ENCODE results near the gene UBE2S.

The UBE2S gene

DNA sequence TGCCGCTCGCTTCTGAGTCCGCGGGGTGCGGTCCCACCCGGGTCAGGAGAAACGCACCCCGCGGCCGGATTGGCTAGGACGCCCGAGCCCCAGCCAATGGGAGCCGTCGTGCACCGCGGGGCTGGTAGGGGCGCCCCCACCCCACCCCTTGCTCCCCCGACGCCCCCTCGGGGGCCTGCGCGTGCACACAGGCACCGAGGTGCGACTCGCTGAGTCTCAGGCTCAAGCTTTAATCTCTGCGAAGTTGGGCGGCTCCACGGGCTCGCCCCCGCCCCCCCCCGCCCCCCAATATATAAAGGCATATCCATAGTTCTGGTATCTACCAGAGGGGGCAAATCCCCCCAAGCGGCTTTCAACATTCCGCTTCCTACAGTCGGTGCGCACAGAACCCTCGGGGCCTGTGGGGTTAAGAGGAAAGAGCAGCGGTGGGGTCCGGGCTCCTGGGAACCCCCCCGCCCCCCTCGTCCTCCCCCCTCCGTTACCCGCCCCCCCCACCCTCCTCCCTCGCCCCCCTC is 52.8 kb downstream of the UBE2S start, which contains the start of gene COX6B2:
Gene COX6B2, minus strand, starts transcription at position 22 of the 515 bp plus-strand sequence. CDS start 198 bp downstream, outside the sequence.
- Histone ChIP-seq H3K4me1 (peaks cover 20 to 43% (median 31%) of the 10 kb centered on the region in 10 experiments), H3K36me3 (no peaks in the 10 kb centered on the region), H3K27me3 (peaks cover 60 to 76% (median 65%) of the 10 kb centered on the region in 11 experiments), H3K4me3 (peak within 1 kb of the TSS; percentile 47 to 70 (median 54)), H4K20me1 (peaks cover 0 to 13% (median 0%) of the 10 kb centered on the region in 11 experiments; a peak in 4 of 22 replicates), H3K4me2 (peak within 1 kb of the TSS; percentile 86 to 99 (median 94)), H3K9ac (peak within 1 kb of the TSS in 10 of 11 experiments; percentile 7 to 58 (median 38); a peak in 12 of 22 replicates), H3K9me3 (replicated peaks in 1 of 11) (no peaks in the 10 kb centered on the region; a peak in 1 of 22 replicates), H3K27ac (no peak within 1 kb of the TSS)
- no peak for TF ChIP-seq Cebpa-rat (IDR thresholded peaks at IDR 0.05)

DNA sequence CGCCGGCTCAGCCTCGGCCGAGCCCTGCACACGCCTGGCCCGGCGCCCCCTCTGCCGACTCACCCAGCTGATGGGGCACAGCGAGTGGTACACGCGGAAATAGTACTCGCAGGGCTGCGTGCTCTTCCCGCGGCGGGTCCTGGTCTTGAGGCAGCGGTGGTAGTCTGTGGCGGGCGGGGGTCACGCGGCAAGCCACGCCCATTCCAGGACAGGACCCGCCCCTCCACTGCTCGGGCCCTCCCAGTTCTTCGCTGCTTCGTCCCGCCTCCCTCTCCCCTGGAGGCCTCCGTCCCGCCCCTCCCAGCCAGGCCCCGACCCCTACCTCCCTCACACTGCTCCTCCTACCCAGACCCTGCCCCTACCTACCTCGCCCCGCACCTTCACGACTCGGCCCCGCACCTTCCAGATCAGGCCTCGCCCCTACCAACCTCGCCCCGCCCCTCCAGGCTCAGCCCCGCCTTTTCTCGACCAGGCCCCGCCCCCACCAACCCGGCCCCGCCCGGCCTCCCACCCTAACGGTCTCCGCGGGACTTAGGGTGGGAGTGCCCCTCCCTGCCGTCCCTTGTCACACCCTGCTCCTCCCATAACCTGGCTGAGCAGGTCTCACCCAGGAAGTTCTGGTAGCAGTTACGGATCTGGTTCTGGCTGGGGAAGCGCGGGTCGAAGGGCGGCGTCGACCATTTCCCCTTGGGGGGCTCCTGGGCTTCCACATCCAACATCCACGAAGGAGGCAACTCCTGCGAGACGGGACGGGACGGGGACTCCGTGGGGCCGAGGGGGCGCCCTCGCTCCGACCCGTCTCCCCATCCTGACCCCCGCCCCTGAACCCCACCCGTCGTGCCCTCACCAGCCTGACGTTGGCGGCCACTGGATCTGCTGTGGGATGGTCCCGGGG is 53.5 kb downstream of the UBE2S start:
- no peak for TF ChIP-seq Cebpa-rat (IDR thresholded peaks at IDR 0.05)
- Histone ChIP-seq H3K36me3 (no peaks in the 10 kb centered on the region; a peak in 1 of 22 replicates), H3K4me2 (peak overlapping the region; percentile 86 to 99 (median 94)), H3K9me3 (replicated peaks in 1 of 11) (no peaks in the 10 kb centered on the region; a peak in 1 of 22 replicates), H3K4me3 (peak overlapping the region; percentile 47 to 70 (median 54)), H3K27ac (no peak overlapping the region), H4K20me1 (peaks cover 0 to 13% (median 0%) of the 10 kb centered on the region in 11 experiments; a peak in 4 of 22 replicates), H3K4me1 (peaks cover 20 to 48% (median 36%) of the 10 kb centered on the region in 10 experiments), H3K27me3 (peaks cover 60 to 76% (median 65%) of the 10 kb centered on the region in 11 experiments), H3K9ac (peak overlapping the region in 10 of 11 experiments; percentile 7 to 58 (median 38); a peak in 12 of 22 replicates)

DNA sequence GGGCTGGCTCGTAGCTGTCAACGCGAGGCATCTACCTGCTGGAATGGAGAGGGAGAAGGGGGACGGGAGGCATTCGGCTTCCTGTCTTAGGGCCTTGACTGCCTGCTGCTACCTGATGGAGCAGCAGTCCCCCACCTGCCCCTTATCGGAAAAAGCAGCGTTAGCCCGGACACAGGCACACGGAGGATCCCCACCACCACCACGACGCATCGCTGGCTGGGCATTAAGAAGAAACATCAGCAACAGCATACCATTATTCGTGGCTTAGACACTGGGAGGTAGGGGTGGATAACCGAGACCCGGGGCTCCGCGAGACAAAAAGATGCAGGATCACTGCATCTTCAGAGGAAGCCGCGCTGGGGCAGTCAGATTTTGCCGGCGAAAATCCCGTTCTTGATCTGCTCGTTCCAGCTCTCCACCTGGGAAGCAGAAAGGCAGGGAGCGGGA is 54.2 kb downstream of the UBE2S start:
- H3K36me3 ChIP-seq, result peaks cover 0 to 5% (median 0%) of the 10 kb centered on the region in 11 experiments; a peak in 2 of 22 replicates
- H3K9ac ChIP-seq, result peak overlapping the region in 10 of 11 experiments; percentile 7 to 58 (median 34); a peak in 10 of 22 replicates
- TF ChIP-seq Cebpa-rat (IDR thresholded peaks at IDR 0.05), result no peak
- H3K27me3 ChIP-seq, result peaks cover 60 to 74% (median 65%) of the 10 kb centered on the region in 11 experiments
- peaks cover 23 to 55% (median 43%) of the 10 kb centered on the region in 10 experiments for H3K4me1 ChIP-seq
- H3K4me3 ChIP-seq, result peak overlapping the region; percentile 47 to 70 (median 54)
- H3K27ac ChIP-seq, result no peak overlapping the region
- no peaks in the 10 kb centered on the region; a peak in 1 of 22 replicates for H3K9me3 ChIP-seq (replicated peaks in 1 of 11)
- H4K20me1 ChIP-seq, result peaks cover 0 to 18% (median 0%) of the 10 kb centered on the region in 11 experiments; a peak in 5 of 22 replicates
- peak overlapping the region; percentile 86 to 99 (median 94) for H3K4me2 ChIP-seq

DNA sequence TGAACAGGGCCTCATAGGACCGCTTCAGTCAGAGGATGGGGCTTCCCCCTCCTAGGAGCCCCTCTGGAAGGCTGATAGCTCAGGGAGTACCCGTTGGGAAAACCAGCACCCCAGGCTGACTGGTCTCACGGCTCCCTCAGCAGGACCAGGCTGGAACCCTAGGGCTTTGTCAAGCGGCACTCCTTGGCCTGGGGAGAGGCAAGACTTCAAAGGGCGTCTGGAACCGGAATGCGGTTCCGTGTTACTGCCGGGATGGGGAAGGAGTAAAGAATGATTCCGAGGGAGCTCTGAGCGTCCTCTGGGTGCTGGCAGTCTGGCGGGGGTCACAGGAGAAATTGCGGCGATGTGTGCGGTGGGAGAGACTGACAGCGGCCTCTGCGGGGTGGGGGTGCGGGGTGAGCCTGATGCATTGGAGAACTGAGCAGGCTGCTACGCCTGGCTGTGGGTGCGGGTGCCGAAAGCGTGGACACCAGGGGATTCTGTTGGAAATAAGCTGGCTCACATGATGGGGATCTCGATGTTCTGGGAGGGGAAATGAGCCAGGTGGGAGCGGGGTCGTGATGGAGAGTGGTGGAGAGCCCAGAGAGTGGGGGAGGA is 54.9 kb downstream of the UBE2S start:
- Histone ChIP-seq H3K27me3 (peaks cover 60 to 67% (median 62%) of the 10 kb centered on the region in 11 experiments), H3K9ac (no peak overlapping the region), H3K4me3 (peak overlapping the region in 3 of 10 experiments; percentile 52 to 70 (median 54); a peak in 2 of 20 replicates), H3K27ac (no peak overlapping the region), H3K4me2 (peak overlapping the region; percentile 50 to 98 (median 89); a peak in 20 of 22 replicates), H4K20me1 (peaks cover 0 to 25% (median 0%) of the 10 kb centered on the region in 11 experiments; a peak in 5 of 22 replicates), H3K9me3 (replicated peaks in 1 of 11) (no peaks in the 10 kb centered on the region; a peak in 1 of 22 replicates), H3K36me3 (peaks cover 0 to 8% (median 0%) of the 10 kb centered on the region in 11 experiments; a peak in 3 of 22 replicates), H3K4me1 (peaks cover 23 to 62% (median 51%) of the 10 kb centered on the region in 10 experiments)
- no peak for TF ChIP-seq Cebpa-rat (IDR thresholded peaks at IDR 0.05)

DNA sequence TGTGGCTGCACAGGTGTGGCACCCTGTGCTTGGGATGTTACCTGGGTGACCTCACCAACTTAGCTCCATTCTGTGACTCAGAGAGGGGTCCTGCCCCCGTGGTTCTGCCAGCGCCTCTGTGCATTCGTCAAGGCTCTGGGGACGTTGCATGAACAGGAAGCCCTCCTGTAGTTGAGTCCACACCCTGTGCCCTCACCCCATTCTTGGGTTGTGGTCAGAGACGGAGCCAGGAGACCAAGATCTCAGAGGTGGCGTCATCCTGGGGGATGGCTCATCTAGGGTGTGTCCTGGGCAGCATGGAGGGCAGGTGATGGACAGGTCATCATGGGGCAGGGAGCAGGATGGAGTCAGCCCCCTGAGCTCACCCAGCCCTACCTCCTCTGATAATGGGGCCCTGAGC is 55.5 kb downstream of the UBE2S start:
- peaks cover 0 to 25% (median 0%) of the 10 kb centered on the region in 11 experiments; a peak in 5 of 22 replicates for H4K20me1 ChIP-seq
- H3K4me2 ChIP-seq, result peak overlapping the region; percentile 31 to 96 (median 55); a peak in 21 of 22 replicates
- H3K9ac ChIP-seq, result no peak overlapping the region
- H3K27me3 ChIP-seq, result peaks cover 56 to 61% (median 57%) of the 10 kb centered on the region in 11 experiments
- H3K9me3 ChIP-seq (replicated peaks in 1 of 11), result no peaks in the 10 kb centered on the region; a peak in 1 of 22 replicates
- H3K4me1 ChIP-seq, result peaks cover 23 to 68% (median 57%) of the 10 kb centered on the region in 10 experiments
- peaks cover 0 to 12% (median 3%) of the 10 kb centered on the region in 11 experiments; a peak in 8 of 22 replicates for H3K36me3 ChIP-seq
- H3K4me3 ChIP-seq, result no peak overlapping the region
- no peak overlapping the region for H3K27ac ChIP-seq
- no peak for TF ChIP-seq Cebpa-rat (IDR thresholded peaks at IDR 0.05)

DNA sequence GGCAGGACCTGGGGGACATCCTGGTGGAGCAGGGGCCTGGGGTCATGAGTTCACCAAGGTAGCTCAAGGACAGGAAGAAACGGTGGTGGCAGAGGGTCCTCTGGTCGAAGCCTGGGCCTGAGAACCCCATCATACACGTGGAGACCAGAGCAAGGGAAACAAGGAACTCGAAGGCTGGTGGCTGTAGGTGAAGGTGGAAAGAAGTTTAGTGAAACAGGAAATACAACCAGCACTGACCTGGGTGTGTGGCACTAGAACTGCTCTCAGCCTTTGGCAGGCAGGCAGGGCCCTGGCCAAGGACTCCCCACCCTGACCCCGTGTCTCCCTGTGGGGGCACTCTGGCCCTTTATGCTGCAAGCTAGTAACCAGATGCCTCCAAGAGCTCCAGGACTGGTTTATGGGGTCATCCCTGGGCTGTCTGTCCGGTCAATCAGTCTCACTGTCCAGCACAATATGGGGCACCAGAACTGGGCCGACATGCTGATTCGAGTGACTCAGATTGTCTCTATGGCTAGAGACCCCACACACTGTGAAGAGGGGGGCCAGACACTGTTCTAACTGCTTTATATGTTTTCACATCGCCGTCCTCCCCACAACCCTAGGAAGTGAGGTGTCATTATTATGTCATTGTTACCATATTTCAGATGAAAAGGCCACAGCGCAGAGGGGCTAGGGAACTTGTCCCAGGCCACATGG is 56.8 kb downstream of the UBE2S start:
- peak overlapping the region in 4 of 11 experiments; percentile 55 to 86 (median 65); a peak in 5 of 22 replicates for H3K4me2 ChIP-seq
- peaks cover 23 to 72% (median 60%) of the 10 kb centered on the region in 10 experiments for H3K4me1 ChIP-seq
- peaks cover 43 to 48% (median 44%) of the 10 kb centered on the region in 11 experiments for H3K27me3 ChIP-seq
- peaks cover 0 to 28% (median 0%) of the 10 kb centered on the region in 11 experiments; a peak in 5 of 22 replicates for H4K20me1 ChIP-seq
- TF ChIP-seq Cebpa-rat (IDR thresholded peaks at IDR 0.05), result no peak
- no peak overlapping the region for H3K4me3 ChIP-seq
- no peaks in the 10 kb centered on the region for H3K9me3 ChIP-seq (replicated peaks in 1 of 11)
- H3K9ac ChIP-seq, result peak overlapping the region in 1 of 11 experiments; percentile 45; a peak in 1 of 22 replicates
- no peak overlapping the region for H3K27ac ChIP-seq
- peaks cover 0 to 23% (median 10%) of the 10 kb centered on the region in 11 experiments; a peak in 14 of 22 replicates for H3K36me3 ChIP-seq

Measured in BLaER1 treated with 17β-estradiol and CSF1 and Interleukin-3, amounts not matched to agents 10 nM and 100 nM (cell line).